NCI-H128 (cell line): Measurements from ENCODE around the gene TMEM81.

Experiments
- DNase-seq: peaks from one replicate; lab custom pipeline; 2025; ENCODE audit not compliant: unreplicated experiment; lab: John Stamatoyannopoulos, UW

Gene TMEM81

GRCh38 chr1:205038132-205038786 lies 46.0 kb downstream of the TMEM81 start:
- DNase-seq = no peak

- DNase-seq = no peak
Observed at GRCh38 chr1:205037539-205037938, 46.7 kb downstream of the TMEM81 start.
